GM18867 (cell line): ENCODE measurements around the gene NAAA.
A peak's percentile ranks its signal among the peaks of the same experiment; 100 is the strongest.
"Not testable (repeated sequence)": the region's sequence is repeated elsewhere in the genome, so short reads cannot be mapped to it uniquely, and the experiment has no call there.

Source experiments
- ATAC-seq: cut with Tn5 transposase; IDR thresholded peaks from one replicate; pipeline ENCODE4 v1.9.1; 2021; ENCODE audit warnings: mild to moderate bottlenecking, moderate library complexity; ENCODE audit not compliant: unreplicated experiment

Gene NAAA

GRCh38 chr4:75920327-75920726 lies 20.5 kb downstream of the NAAA start:
- no peak for ATAC-seq

- ATAC-seq = no peak
These were observed 20.9 kb downstream of the NAAA start for GRCh38 chr4:75919920-75920319.

DNA sequence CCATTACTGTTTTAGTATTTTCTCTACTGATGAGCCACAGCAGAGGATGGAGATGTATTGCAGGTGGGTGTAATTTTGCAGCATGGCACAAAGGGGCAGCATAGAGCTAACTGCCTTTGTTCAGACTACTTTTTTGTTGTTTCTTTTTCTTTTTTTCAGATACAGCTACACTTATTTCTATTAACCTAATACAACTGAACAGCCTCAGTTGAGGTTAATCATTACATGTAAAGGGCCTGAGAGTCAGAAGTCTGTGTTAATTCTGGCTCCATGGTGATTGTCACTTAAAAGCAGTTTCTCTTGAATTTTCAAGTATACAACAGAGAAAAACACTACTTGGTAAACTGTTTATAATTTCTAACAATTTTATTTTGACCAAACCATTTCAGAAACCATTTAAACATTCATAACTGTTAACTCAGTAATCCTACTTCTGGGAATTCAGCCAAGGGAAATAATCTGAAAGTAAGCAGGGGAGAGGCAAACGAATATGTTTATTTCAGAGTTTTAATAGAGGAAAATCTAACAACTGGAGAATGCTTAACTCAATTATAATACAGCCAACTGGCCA lies 24.6 kb downstream of the NAAA start:
- ATAC-seq = peak; percentile 75

- ATAC-seq = no peak
These were observed 27.8 kb downstream of the NAAA start for GRCh38 chr4:75912968-75913367.

DNA sequence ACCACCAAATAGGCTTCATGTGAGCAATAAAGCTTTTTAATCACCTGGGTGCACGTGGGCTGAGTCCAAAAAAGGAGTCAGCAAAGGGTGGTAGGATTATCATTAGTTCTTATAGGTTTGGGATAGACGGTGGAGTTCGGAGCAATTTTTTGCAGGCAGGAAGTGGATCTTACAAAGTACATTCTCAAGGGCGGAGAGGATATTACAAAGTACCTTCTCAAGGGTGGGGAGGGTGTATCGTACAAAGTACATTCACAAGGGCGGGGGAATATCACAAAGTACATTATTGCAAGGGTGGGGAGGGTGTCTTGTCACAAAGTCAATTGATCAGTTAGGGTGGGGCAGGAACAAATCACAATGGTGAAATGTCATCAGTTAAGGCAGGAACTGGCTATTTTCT lies 30.0 kb downstream of the NAAA start:
- ATAC-seq = not testable (repeated sequence)

- no peak for ATAC-seq
These were observed 31.4 kb downstream of the NAAA start for GRCh38 chr4:75909405-75909804.

GRCh38 chr4:75908555-75908954 lies 32.3 kb downstream of the NAAA start:
- no peak for ATAC-seq

DNA sequence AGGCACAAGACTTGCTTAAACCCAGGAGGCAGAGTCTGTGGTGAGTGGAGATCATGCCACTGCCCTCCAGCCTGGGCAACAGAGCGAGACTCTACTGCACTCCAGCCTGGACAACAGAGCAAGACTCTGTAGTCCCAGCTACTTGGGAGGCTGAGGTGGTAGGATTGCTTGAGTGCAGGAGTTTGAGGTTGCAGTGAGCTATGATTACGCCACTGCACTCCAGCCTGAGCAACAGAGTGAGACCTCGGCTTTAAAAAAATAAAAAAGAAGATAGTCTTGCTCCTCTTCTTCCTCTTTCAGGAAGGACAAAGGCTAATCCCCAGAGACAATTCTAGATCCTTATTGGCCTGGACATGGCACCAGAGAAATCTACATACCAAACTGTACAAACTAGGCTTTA lies 32.8 kb downstream of the NAAA start:
- no peak for ATAC-seq

- no peak for ATAC-seq
These were observed 36.7 kb downstream of the NAAA start for GRCh38 chr4:75904076-75904475.

GRCh38 chr4:75902352-75902751 lies 38.5 kb downstream of the NAAA start, which contains the start of gene PPEF2:
Gene PPEF2 (minus strand): TSS chr4:75902452. CDS start chr4:75896325, 6,127 bp downstream.
- ATAC-seq = no peak

DNA sequence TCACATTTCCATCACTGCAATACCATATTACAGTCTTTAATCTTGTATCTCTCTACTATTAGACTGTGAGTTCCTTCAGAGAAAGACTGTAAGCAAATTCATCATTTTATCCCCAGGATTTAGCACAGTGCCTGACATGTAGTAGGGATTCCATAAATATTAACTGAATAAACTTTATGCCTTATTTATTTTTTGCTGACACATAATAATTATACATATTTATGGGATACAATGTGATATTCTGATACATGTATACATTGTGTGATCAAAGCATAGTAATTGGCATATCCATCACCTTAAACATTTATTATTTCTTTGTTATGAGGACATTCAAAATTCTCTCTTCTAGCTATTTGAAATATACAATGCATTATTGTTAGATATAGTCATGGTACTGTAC lies 42.3 kb downstream of the NAAA start:
- no peak for ATAC-seq

GRCh38 chr4:75895744-75896314 lies 45.0 kb downstream of the NAAA start:
- ATAC-seq = peak; percentile 67

GRCh38 chr4:75892508-75892907 lies 48.3 kb downstream of the NAAA start:
- ATAC-seq = no peak

DNA sequence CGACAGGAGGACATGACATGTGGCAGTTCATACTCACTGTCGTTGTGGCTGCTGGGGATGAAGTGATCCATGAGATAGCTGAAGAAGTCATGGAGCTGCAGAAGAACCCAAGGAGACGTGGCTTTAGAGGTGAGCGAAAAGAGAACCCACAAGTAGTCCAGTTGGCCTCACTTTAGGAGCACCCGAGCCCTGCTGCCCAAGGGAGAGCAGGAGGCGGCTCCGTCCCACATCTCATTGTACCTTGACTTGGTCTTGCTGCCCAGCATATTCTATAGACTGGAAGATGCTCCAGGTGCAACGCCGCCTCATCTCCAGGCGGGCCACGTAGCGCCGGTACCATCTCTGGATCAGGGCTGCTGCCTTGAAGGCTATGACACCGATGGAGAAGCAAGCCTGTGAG lies 49.2 kb downstream of the NAAA start:
- ATAC-seq = no peak

- no peak for ATAC-seq
These were observed 51.1 kb downstream of the NAAA start for GRCh38 chr4:75889537-75890199.

- ATAC-seq = no peak
These were observed 54.7 kb downstream of the NAAA start for GRCh38 chr4:75886104-75886503.

- ATAC-seq = no peak
These were observed 59.3 kb downstream of the NAAA start for GRCh38 chr4:75881476-75881875.

GRCh38 chr4:75880278-75880677 lies 60.5 kb downstream of the NAAA start:
- no peak for ATAC-seq

GRCh38 chr4:75878246-75878756 lies 62.5 kb downstream of the NAAA start:
- no peak for ATAC-seq

- ATAC-seq = no peak
These were observed 64.6 kb downstream of the NAAA start for GRCh38 chr4:75876218-75876617.

- no peak for ATAC-seq
These were observed 71.7 kb downstream of the NAAA start for GRCh38 chr4:75869100-75869499.

- ATAC-seq = no peak
These were observed 73.7 kb downstream of the NAAA start for GRCh38 chr4:75867130-75867529.
